Fibroblast of lung (primary cell): ENCODE measurements around the gene ITPRIPL2. TPM values are rescaled to one million over a fixed set of nuclear protein-coding genes. Genes with fewer than 3 reads are reported as not detected.

Experiments
- DNase-seq, 2 donors: peaks; one replicate each; pipeline versions ENCODE4 v3.0.0 to v3.0.0-alpha.2; 2010; ENCODE audit warnings: low read depth in 2 of 2
- H2AFZ ChIP-seq: 2 replicates; pipeline ENCODE4 v1.5.1; 2012; ENCODE audit warnings: low read length, control low read depth, inconsistent platforms
- H3K27ac ChIP-seq: 2 replicates; pipeline ENCODE4 v1.5.1; 2011; ENCODE audit warnings: low read length, control low read depth; ENCODE audit not compliant: insufficient read depth
- H3K27me3 ChIP-seq: 2 replicates; pipeline ENCODE4 v1.5.1; 2011; ENCODE audit warnings: mild to moderate bottlenecking, low read length; ENCODE audit not compliant: control insufficient read depth, insufficient read depth
- H3K36me3 ChIP-seq: 2 replicates; pipeline ENCODE4 v1.5.1; 2011; ENCODE audit warnings: low read length; ENCODE audit not compliant: control insufficient read depth, insufficient read depth
- H3K4me1 ChIP-seq: 2 replicates; pipeline ENCODE4 v1.5.1; 2011; ENCODE audit warnings: low read length; ENCODE audit not compliant: control insufficient read depth, insufficient read depth; ENCODE audit errors: extremely low read depth
- H3K4me2 ChIP-seq: 2 replicates; pipeline ENCODE4 v1.5.1; 2011; ENCODE audit warnings: low read length, control low read depth; ENCODE audit not compliant: insufficient read depth; ENCODE audit errors: extremely low read depth
- H3K4me3 ChIP-seq, 4 experiments: fragments of 200-600 bp in 1 of 4; sonication (generic) in 1 of 4; replicated peaks in 1 of 4; 2 replicates each; pipeline ENCODE4 v1.5.1; 2011 to 2016; ENCODE audit warnings: low read length in 4 of 4, low read depth in 3 of 4, mild to moderate bottlenecking in 3 of 4, control low read depth in 2 of 4, inconsistent platforms in 1 of 4, mixed read lengths in 1 of 4; ENCODE audit not compliant: insufficient read depth in 1 of 4; ENCODE audit errors: control extremely low read depth in 1 of 4
- H3K79me2 ChIP-seq: 2 replicates; pipeline ENCODE4 v1.5.1; 2012; ENCODE audit warnings: mild to moderate bottlenecking, low read length, inconsistent platforms; ENCODE audit not compliant: control insufficient read depth, insufficient read depth
- H3K9ac ChIP-seq: 2 replicates; pipeline ENCODE4 v1.5.1; 2011; ENCODE audit warnings: mild to moderate bottlenecking, low read length, control low read depth; ENCODE audit not compliant: insufficient read depth
- H3K9me3 ChIP-seq: 2 replicates; pipeline ENCODE4 v1.5.1; 2012; ENCODE audit warnings: low read depth, low read length; ENCODE audit not compliant: control insufficient read depth, insufficient read depth
- H4K20me1 ChIP-seq: 2 replicates; pipeline ENCODE4 v1.5.1; 2011; ENCODE audit warnings: low read length; ENCODE audit not compliant: control insufficient read depth, insufficient read depth; ENCODE audit errors: extremely low read depth
- CTCF ChIP-seq, 2 donors: IDR thresholded peaks in 1 of 2; conservative IDR thresholded peaks in 1 of 2; 1 replicate in 1 of 2; 2 replicates in 1 of 2; pipeline ENCODE4 v1.5.1; 2011 to 2012; ENCODE audit warnings: low read length in 2 of 2, control low read depth in 1 of 2, inconsistent platforms in 1 of 2, low read depth in 1 of 2, mild to moderate bottlenecking in 1 of 2
- EZH2 ChIP-seq: IDR thresholded peaks from 2 replicates; pipeline ENCODE4 v1.5.1; 2012; ENCODE audit warnings: low read length, control low read depth, mild to moderate bottlenecking; ENCODE audit errors: missing control alignments
- polyA plus RNA-seq, 2 donors: library from polyadenylated mRNA; depleted of rRNA in 1 of 2; stranded (reverse) in 1 of 2; unstranded in 1 of 2; fragments of >200 nt; gene quantifications; 2 replicates each; pipeline ENCODE4 v1.2.1, GENCODE V29; 2011 to 2012; ENCODE audit warnings: missing spikeins in 1 of 2
- total RNA-seq: library from RNA; depleted of rRNA; stranded (reverse); fragments of >200 nt; gene quantifications from 2 replicates; pipeline ENCODE4 v1.2.1, GENCODE V29; 2014

ITPRIPL2 gene
- total and polyA plus RNA-seq, 2 donors (not counting 1 experiment from before 2014, with no cell fraction given), result 23.1 to 42.1 TPM

- H3K36me3 ChIP-seq, result no peaks in the 10 kb centered on the region
- no peaks in the 10 kb centered on the region for H3K9me3 ChIP-seq
- no peak overlapping the region for H2AFZ ChIP-seq
- peak; percentile 38 to 95 for DNase-seq
- H3K9ac ChIP-seq, result no peak overlapping the region
- no peaks in the 10 kb centered on the region for H3K27me3 ChIP-seq
- H4K20me1 ChIP-seq, result no peaks in the 10 kb centered on the region
- H3K4me3 ChIP-seq, result no peak overlapping the region
- peaks cover 18% of the 10 kb centered on the region for H3K4me1 ChIP-seq
- no peak for TF ChIP-seq EZH2
- no peak for TF ChIP-seq CTCF (conservative IDR thresholded peaks at IDR 0.05 in 1 of 2, IDR thresholded peaks at IDR 0.05 in 1 of 2; ENCODE audit: low read depth in 1 of 2, low read length in 2 of 2)
- H3K4me2 ChIP-seq, result no peak overlapping the region
- no peak overlapping the region for H3K27ac ChIP-seq
- no peaks in the 10 kb centered on the region for H3K79me2 ChIP-seq
Measured at GRCh38 chr16:19138601-19139000, 24.8 kb downstream of the ITPRIPL2 start.

- no peaks in the 10 kb centered on the region for H3K36me3 ChIP-seq
- H3K79me2 ChIP-seq, result no peaks in the 10 kb centered on the region
- TF ChIP-seq EZH2 (no peak), CTCF (conservative IDR thresholded peaks at IDR 0.05 in 1 of 2, IDR thresholded peaks at IDR 0.05 in 1 of 2; ENCODE audit: low read depth in 1 of 2, low read length in 2 of 2) (no peak)
- H3K27me3 ChIP-seq, result peaks cover 2% of the 10 kb centered on the region
- no peaks in the 10 kb centered on the region for H4K20me1 ChIP-seq
- H3K4me2 ChIP-seq, result no peak overlapping the region
- H2AFZ ChIP-seq, result no peak overlapping the region
- H3K4me3 ChIP-seq, result no peak overlapping the region
- H3K9ac ChIP-seq, result no peak overlapping the region
- peaks cover 18% of the 10 kb centered on the region for H3K4me1 ChIP-seq
- no peak for DNase-seq
- H3K9me3 ChIP-seq, result no peaks in the 10 kb centered on the region
- H3K27ac ChIP-seq, result no peak overlapping the region
Measured at GRCh38 chr16:19139436-19140091, 25.8 kb downstream of the ITPRIPL2 start.

- Histone ChIP-seq H3K9me3 (no peaks in the 10 kb centered on the region), H3K27me3 (peaks cover 3% of the 10 kb centered on the region), H3K27ac (no peak overlapping the region), H4K20me1 (no peaks in the 10 kb centered on the region), H3K4me1 (peaks cover 18% of the 10 kb centered on the region), H3K9ac (no peak overlapping the region), H3K79me2 (no peaks in the 10 kb centered on the region), H3K36me3 (no peaks in the 10 kb centered on the region), H2AFZ (no peak overlapping the region), H3K4me2 (no peak overlapping the region), H3K4me3 (no peak overlapping the region)
- no peak for DNase-seq
- TF ChIP-seq EZH2, result no peak
- no peak for TF ChIP-seq CTCF (conservative IDR thresholded peaks at IDR 0.05 in 1 of 2, IDR thresholded peaks at IDR 0.05 in 1 of 2; ENCODE audit: low read depth in 1 of 2, low read length in 2 of 2)
Measured at GRCh38 chr16:19140396-19140795, 26.6 kb downstream of the ITPRIPL2 start.
